Caco-2 (cell line): ENCODE data around the gene OR2A5. TPM values are rescaled to one million over a fixed set of nuclear protein-coding genes. Genes with fewer than 3 reads are reported as not detected.
A peak's percentile ranks its signal among the peaks of the same experiment; 100 is the strongest.

Experiments used
- Bru-seq: library from RNA; stranded (reverse); fragments of 400-500 nt; gene quantifications from one replicate; lab custom pipeline; 2021; lab: Mats Ljungman, UMichigan
- BruChase-seq, 2 experiments: library from RNA; stranded (reverse); fragments of 400-500 nt; gene quantifications; one replicate each; lab custom pipeline; 2021; lab: Mats Ljungman, UMichigan
- BruUV-seq: library from RNA; stranded (reverse); fragments of 400-500 nt; replicated peaks from 2 replicates; lab custom pipeline; 2021; lab: Mats Ljungman, UMichigan
- CTCF ChIA-PET: fragments of 300-600 bp; sonication (Branson Sonifier 250); formaldehyde crosslinking; loops from one replicate; lab custom pipeline; 2022; ENCODE audit warnings: antibody characterized with exemption; lab: Charles Lee
- POLR2A ChIA-PET: fragments of 300-600 bp; sonication (Branson Sonifier 250); formaldehyde crosslinking; loops from one replicate; lab custom pipeline; 2022; ENCODE audit warnings: antibody characterized with exemption; lab: Charles Lee
- DNase-seq, 2 experiments: peaks; one replicate each; pipeline versions ENCODE4 v3.0.0 to v3.0.0-alpha.2; 2020 to 2022
- H3K27me3 ChIP-seq: replicated peaks from 2 replicates; pipeline ENCODE4 v1.6.0; 2011; ENCODE audit warnings: low read length; ENCODE audit not compliant: control insufficient read depth, insufficient read depth
- H3K36me3 ChIP-seq: 2 replicates; pipeline ENCODE4 v1.5.1; 2011; ENCODE audit warnings: low read length; ENCODE audit not compliant: control insufficient read depth, insufficient read depth
- H3K4me1 ChIP-seq: fragments of 250-450 bp; sonication (Bioruptor Pico); 2 replicates; pipeline ENCODE4 v1.5.1; 2020; ENCODE audit warnings: mild to moderate bottlenecking
- H3K4me3 ChIP-seq: 2 replicates; pipeline ENCODE4 v1.5.1; 2011; ENCODE audit warnings: low read depth, mild to moderate bottlenecking, control low read depth, low read length
- H3K9me3 ChIP-seq: fragments of 250-450 bp; sonication (Bioruptor Pico); 2 replicates; pipeline ENCODE4 v1.5.1; 2020; ENCODE audit warnings: mild to moderate bottlenecking, moderate library complexity
- H3K27ac Mint-ChIP-seq: one replicate; pipeline ENCODE4 v1.8.0; 2022; ENCODE audit warnings: mixed read lengths; ENCODE audit not compliant: unreplicated experiment
- H3K27me3 Mint-ChIP-seq: one replicate; pipeline ENCODE4 v1.8.0; 2022; ENCODE audit warnings: mixed read lengths; ENCODE audit not compliant: insufficient read depth, unreplicated experiment
- H3K36me3 Mint-ChIP-seq: one replicate; pipeline ENCODE4 v1.8.0; 2022; ENCODE audit warnings: mild to moderate bottlenecking, mixed read lengths; ENCODE audit not compliant: insufficient read depth, unreplicated experiment
- H3K4me1 Mint-ChIP-seq: one replicate; pipeline ENCODE4 v1.8.0; 2022; ENCODE audit warnings: low read depth, mixed read lengths; ENCODE audit not compliant: unreplicated experiment
- H3K4me3 Mint-ChIP-seq: one replicate; pipeline ENCODE4 v1.8.0; 2022; ENCODE audit warnings: mild to moderate bottlenecking, moderate library complexity, mixed read lengths; ENCODE audit not compliant: unreplicated experiment
- H3K9me3 Mint-ChIP-seq: one replicate; pipeline ENCODE4 v1.8.0; 2022; ENCODE audit warnings: mixed read lengths; ENCODE audit not compliant: unreplicated experiment
- intact Hi-C: fragments of 100-400 bp; cut with micrococcal nuclease; formaldehyde crosslinking; loops from one replicate; pipeline ENCODE4 v1.10.0; 2022; ENCODE audit not compliant: unreplicated experiment
- long read RNA-seq: library from polyadenylated mRNA; stranded (forward); transcript quantifications from one replicate; pipeline ENCODE4 v2.0.0, GENCODE V29; 2022
- total RNA-seq: library from RNA; stranded (reverse); gene quantifications from 2 replicates; pipeline ENCODE4 v1.2.3, GENCODE V29; 2022
- TF ChIP-seq, protein P1 (sequence below), 2 experiments: fragments of 200-600 bp in 1 of 2; IDR thresholded peaks; 1 replicate in 1 of 2; 2 replicates in 1 of 2; pipeline versions ENCODE4 v1.5.1 to v1.8.0; 2011 to 2022; ENCODE audit warnings: antibody characterized with exemption in 1 of 2, control low read depth in 1 of 2, inconsistent platforms in 1 of 2, low read depth in 1 of 2, low read length in 1 of 2, mild to moderate bottlenecking in 1 of 2, moderate library complexity in 1 of 2; ENCODE audit not compliant: insufficient read depth in 1 of 2, severe bottlenecking in 1 of 2, unreplicated experiment in 1 of 2

Gene OR2A5, protein sequence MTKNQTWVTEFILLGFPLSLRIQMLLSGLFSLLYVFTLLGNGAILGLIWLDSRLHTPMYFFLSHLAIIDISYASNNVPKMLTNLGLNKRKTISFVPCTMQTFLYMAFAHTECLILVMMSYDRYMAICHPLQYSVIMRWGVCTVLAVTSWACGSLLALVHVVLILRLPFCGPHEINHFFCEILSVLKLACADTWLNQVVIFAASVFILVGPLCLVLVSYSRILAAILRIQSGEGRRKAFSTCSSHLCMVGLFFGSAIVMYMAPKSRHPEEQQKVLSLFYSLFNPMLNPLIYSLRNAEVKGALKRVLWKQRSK
- total RNA-seq (not detected in 2 replicates), Bru-seq, nascent RNA (percentile 19 among the genes with signal in this experiment), BruChase-seq, experiment 1, labeled RNA remaining after a 2-hour chase (percentile 10 among the genes with signal in this experiment), BruChase-seq, experiment 2, labeled RNA remaining after a 6-hour chase (percentile 8 among the genes with signal in this experiment)
- long read RNA-seq = 0 reads

DNA sequence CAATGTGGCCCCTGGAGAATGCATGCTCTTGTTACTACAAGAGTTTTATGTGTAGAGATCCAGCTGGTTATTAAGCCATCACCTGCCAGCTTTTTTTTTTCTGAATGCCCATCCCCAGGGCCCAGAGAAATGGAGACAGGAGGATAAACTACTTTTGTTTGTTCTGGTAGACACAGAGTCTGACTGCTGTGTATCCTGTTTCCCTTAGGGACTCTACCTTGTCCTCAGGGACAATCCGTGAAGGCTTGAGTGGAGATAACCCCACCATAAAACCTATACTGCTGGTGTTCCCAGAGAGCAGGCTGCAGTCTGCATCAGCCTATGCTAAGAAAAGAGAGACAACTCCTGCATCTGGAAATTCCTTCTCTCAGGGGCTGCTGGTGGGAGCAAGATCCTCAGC lies at the start of gene OR2A5:
TSS of gene OR2A5 (plus strand) at position 301 of the 400 bp plus-strand sequence. CDS start 1,454 bp downstream, outside the sequence.
- BruUV-seq = no TSS peak
- Mint-ChIP-seq H3K4me3 (no peak within 1 kb of the TSS), H3K4me1 (peaks cover 12% of the 10 kb centered on the region), H3K27ac (no peak within 1 kb of the TSS), H3K9me3 (no peaks in the 10 kb centered on the region), H3K27me3 (no peaks in the 10 kb centered on the region), H3K36me3 (no peaks in the 10 kb centered on the region)
- POLR2A ChIA-PET = no interaction called here
- TF ChIP-seq, protein P1, sequence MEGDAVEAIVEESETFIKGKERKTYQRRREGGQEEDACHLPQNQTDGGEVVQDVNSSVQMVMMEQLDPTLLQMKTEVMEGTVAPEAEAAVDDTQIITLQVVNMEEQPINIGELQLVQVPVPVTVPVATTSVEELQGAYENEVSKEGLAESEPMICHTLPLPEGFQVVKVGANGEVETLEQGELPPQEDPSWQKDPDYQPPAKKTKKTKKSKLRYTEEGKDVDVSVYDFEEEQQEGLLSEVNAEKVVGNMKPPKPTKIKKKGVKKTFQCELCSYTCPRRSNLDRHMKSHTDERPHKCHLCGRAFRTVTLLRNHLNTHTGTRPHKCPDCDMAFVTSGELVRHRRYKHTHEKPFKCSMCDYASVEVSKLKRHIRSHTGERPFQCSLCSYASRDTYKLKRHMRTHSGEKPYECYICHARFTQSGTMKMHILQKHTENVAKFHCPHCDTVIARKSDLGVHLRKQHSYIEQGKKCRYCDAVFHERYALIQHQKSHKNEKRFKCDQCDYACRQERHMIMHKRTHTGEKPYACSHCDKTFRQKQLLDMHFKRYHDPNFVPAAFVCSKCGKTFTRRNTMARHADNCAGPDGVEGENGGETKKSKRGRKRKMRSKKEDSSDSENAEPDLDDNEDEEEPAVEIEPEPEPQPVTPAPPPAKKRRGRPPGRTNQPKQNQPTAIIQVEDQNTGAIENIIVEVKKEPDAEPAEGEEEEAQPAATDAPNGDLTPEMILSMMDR (IDR thresholded peaks at IDR 0.05; ENCODE audit: insufficient read depth in 1 of 2, low read depth in 1 of 2, low read length in 1 of 2, severe bottlenecking in 1 of 2, unreplicated experiment in 1 of 2) = no peak
- CTCF ChIA-PET = interaction anchor here (1.8 kb wide), 1 partner anchor 79 kb away, joined by 10 read pairs; no protein-coding TSS in a partner anchor
- intact Hi-C loops = no loop called here
- Histone ChIP-seq H3K4me3 (no peak within 1 kb of the TSS), H3K27me3 (no peaks in the 10 kb centered on the region), H3K36me3 (no peaks in the 10 kb centered on the region), H3K9me3 (no peaks in the 10 kb centered on the region), H3K4me1 (no peaks in the 10 kb centered on the region)
- no peak for DNase-seq

DNA sequence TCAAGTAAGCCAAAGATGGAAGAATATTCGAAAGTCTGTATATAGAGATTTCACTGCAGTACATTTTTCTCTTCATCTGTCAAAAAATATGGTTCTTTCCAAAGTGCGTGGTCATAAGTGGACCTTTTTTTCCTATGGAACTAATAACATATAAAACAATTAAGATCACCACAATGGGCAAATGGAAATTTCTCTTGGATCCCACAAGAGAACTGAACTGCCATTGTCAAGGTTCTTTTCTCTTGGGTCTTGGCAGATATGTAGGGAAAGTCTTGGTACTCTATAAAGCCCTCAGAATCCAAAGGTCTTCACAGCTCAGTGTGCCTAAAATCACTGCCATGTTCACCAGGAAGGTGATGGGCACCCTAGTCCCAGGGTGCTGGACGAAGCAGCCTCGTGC lies 48.7 kb upstream of the OR2A5 start, which contains the start of gene OR6B1:
TSS of gene OR6B1 (plus strand) at position 301 of the 400 bp plus-strand sequence. CDS start 3,677 bp downstream, outside the sequence.
- peaks cover 7% of the 10 kb centered on the region for H3K4me1 Mint-ChIP-seq
- no peaks in the 10 kb centered on the region for H3K36me3 ChIP-seq
- peaks cover 12% of the 10 kb centered on the region for H3K9me3 Mint-ChIP-seq
- no peaks in the 10 kb centered on the region for H3K27me3 ChIP-seq
- POLR2A ChIA-PET = no interaction called here
- no peaks in the 10 kb centered on the region for H3K27me3 Mint-ChIP-seq
- CTCF ChIA-PET = no interaction called here
- TF ChIP-seq, protein P1 (IDR thresholded peaks at IDR 0.05; ENCODE audit: insufficient read depth in 1 of 2, low read depth in 1 of 2, low read length in 1 of 2, severe bottlenecking in 1 of 2, unreplicated experiment in 1 of 2) = no peak
- peaks cover 6% of the 10 kb centered on the region; the same call in 1 of the 2 replicates for H3K4me1 ChIP-seq
- no peak within 1 kb of the TSS for H3K27ac Mint-ChIP-seq
- BruUV-seq = no TSS peak
- H3K4me3 Mint-ChIP-seq = no peak within 1 kb of the TSS
- H3K36me3 Mint-ChIP-seq = no peaks in the 10 kb centered on the region
- DNase-seq = no peak
- no peak within 1 kb of the TSS for H3K4me3 ChIP-seq
- H3K9me3 ChIP-seq = 0 out of 2 replicates have a peak, but pooled peaks cover 4% of the 10 kb centered on the region
- intact Hi-C loops = no loop called here

DNA sequence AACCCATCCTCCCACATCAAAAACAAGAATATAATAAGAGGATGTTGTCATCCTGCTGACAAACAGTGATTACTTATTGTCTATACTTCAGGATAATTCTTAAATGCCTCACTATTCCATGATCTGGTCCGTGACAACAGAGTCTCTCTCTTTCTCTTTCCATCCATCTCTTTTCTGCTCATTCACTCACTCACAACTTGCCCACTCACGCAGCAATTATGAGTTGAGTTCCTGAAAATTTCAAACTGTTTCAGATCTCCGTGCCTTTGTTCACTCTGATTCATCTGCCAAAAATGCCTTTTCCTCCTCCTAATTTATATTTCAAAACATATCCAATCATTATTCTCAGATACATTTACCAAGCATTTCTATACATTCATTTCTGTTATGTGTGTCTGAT lies 47.2 kb upstream of the OR2A5 start:
- Mint-ChIP-seq H3K36me3 (no peaks in the 10 kb centered on the region), H3K27me3 (no peaks in the 10 kb centered on the region), H3K4me1 (peaks cover 17% of the 10 kb centered on the region), H3K27ac (no peak overlapping the region), H3K4me3 (no peak overlapping the region), H3K9me3 (peaks cover 22% of the 10 kb centered on the region)
- ChIA-PET CTCF (interaction anchor here (0.7 kb wide), 1 partner anchor 10 kb away, joined by 3 read pairs; no protein-coding TSS in a partner anchor), POLR2A (no interaction called here)
- Histone ChIP-seq H3K4me3 (no peak overlapping the region), H3K36me3 (no peaks in the 10 kb centered on the region), H3K4me1 (peaks cover 6% of the 10 kb centered on the region; the same call in 1 of the 2 replicates), H3K27me3 (no peaks in the 10 kb centered on the region), H3K9me3 (0 out of 2 replicates have a peak, but pooled peaks cover 4% of the 10 kb centered on the region)
- TF ChIP-seq, protein P1 (IDR thresholded peaks at IDR 0.05; ENCODE audit: insufficient read depth in 1 of 2, low read depth in 1 of 2, low read length in 1 of 2, severe bottlenecking in 1 of 2, unreplicated experiment in 1 of 2) = no peak
- no peak for DNase-seq
- intact Hi-C loops = no loop called here
- BruUV-seq = no TSS peak
